NCI-H82 treated with DMSO at 0.1 percent for 48 hours (cell line): ENCODE measurements around the gene CFAP92.

Experiments used
- DNase-seq: peaks from one replicate; lab custom pipeline; 2025; ENCODE audit not compliant: unreplicated experiment; lab: John Stamatoyannopoulos, UW

Gene CFAP92

GRCh38 chr3:129025691-129026435 lies 32.0 kb upstream of the CFAP92 start:
- no peak for DNase-seq

- no peak for DNase-seq
Observed at GRCh38 chr3:129025108-129025507, 31.2 kb upstream of the CFAP92 start.

- DNase-seq, result no peak
Observed at GRCh38 chr3:129023909-129024308, 30.0 kb upstream of the CFAP92 start.

- DNase-seq, result no peak
Observed at GRCh38 chr3:129023008-129023358, 29.1 kb upstream of the CFAP92 start.

GRCh38 chr3:129022114-129023007 lies 28.5 kb upstream of the CFAP92 start:
- DNase-seq, result no peak

GRCh38 chr3:129021140-129021551 lies 27.3 kb upstream of the CFAP92 start:
- DNase-seq, result no peak

GRCh38 chr3:129020691-129021090 lies 26.8 kb upstream of the CFAP92 start:
- DNase-seq, result no peak

GRCh38 chr3:129019266-129019665 lies 25.4 kb upstream of the CFAP92 start:
- no peak for DNase-seq

GRCh38 chr3:129018751-129019150 lies 24.9 kb upstream of the CFAP92 start:
- no peak for DNase-seq

- DNase-seq, result no peak
Observed at GRCh38 chr3:129018271-129018670, 24.4 kb upstream of the CFAP92 start.

GRCh38 chr3:129017484-129017899 lies 23.6 kb upstream of the CFAP92 start:
- no peak for DNase-seq

GRCh38 chr3:129016720-129017483 lies 23.0 kb upstream of the CFAP92 start:
- DNase-seq, result no peak

- DNase-seq, result no peak
Observed at GRCh38 chr3:129016356-129016719, 22.5 kb upstream of the CFAP92 start.

- DNase-seq, result no peak
Observed at GRCh38 chr3:129015388-129016105, 21.7 kb upstream of the CFAP92 start.

GRCh38 chr3:129014793-129015345 lies 21.0 kb upstream of the CFAP92 start:
- DNase-seq, result no peak

GRCh38 chr3:129014148-129014547 lies 20.3 kb upstream of the CFAP92 start:
- no peak for DNase-seq

GRCh38 chr3:129013491-129013891 lies 19.6 kb upstream of the CFAP92 start:
- DNase-seq, result no peak

- no peak for DNase-seq
Observed at GRCh38 chr3:129010310-129010956, 16.6 kb upstream of the CFAP92 start.

GRCh38 chr3:129009266-129009665 lies 15.4 kb upstream of the CFAP92 start:
- no peak for DNase-seq

- DNase-seq, result no peak
Observed at GRCh38 chr3:129007792-129008191, 13.9 kb upstream of the CFAP92 start.
